Activated T-cell treated with anti-CD3 and anti-CD28 coated beads for 48 hours (primary cell): ENCODE data around the gene REPIN1.

ENCODE experiments used
- DNase-seq: peaks from one replicate; pipeline ENCODE4 v3.0.0-alpha.2; 2020; ENCODE audit warnings: low read depth

Gene REPIN1

GRCh38 chr7:150337179-150337578, 31.4 kb upstream of the REPIN1 start:
- DNase-seq: no peak

- DNase-seq: no peak
These were observed 31.0 kb upstream of the REPIN1 start for GRCh38 chr7:150337659-150338081.

GRCh38 chr7:150338166-150338829, 30.3 kb upstream of the REPIN1 start:
- DNase-seq: no peak

DNA sequence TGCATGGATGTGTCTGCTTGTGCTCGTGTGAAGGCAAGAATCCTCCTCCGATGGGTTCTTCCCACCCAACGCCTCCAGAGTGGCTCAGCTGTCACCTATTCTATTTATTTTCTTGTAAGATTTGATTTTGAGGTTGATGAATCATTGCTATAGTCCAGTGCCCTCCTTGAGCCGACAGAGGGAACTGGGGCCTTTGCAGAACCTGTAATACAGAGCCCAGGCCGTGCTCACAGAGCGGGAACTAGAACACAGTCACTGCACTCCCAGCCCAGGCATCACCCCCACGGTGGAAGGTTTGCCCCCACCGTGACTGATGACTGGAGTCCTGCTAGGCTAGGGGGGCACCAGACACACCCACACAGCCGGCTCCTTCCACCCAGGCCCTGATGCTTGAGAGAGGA, 29.2 kb upstream of the REPIN1 start:
- DNase-seq: no peak

DNA sequence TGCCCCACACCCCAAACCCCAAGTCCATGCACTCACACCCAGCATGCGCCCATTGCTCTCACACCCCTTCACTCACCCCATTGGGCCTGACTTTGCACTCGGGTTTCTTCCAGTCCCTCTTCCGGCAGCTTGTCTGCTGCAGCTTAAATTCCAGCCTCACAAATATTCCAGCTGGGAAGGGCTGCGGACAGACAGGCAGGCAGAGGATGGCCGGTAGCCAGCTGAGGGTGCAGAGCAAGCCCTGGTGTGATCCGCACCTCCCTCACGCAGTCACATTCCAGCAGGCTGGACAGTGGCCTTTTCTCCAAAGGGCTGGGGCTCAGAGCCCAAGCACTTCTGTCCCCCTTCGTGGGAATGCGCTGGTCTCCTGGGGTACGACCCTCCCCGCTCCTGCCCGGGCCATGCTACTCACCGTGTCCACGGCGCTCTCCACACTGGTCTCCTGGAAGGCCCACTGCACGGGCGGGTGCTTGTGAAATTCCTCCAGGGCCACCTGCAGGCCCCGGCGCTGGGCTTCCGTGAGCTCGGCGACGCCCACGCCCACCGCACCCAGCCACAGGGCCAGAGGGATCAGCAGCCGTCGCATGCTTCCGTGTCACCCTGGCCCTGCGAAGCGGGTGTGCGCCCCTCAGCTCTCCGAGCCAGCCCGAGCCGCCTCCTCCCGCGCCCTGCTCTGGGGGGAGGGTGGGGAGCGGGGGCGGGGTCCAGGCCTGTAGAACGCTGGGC, 28.4 kb upstream of the REPIN1 start:
- DNase-seq: no peak

DNA sequence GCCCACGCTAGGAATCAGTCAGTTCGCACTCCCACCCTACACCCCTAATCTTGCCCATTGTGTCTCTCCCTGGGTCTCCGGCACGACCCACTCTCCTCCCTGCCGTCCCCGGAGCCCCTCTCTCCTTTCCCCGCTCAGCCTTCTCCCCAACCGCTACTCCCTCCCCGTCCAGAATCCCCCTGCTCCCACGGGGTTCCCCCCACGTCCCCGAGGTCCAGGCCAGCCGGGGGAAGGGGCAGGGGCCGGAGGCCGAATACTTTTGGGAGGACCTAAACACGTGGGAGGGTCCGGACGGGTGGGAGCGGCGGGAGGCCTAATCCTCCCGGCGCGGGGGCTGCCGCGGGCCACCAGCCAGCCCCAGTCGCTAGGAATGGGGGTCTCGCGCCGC, 27.8 kb upstream of the REPIN1 start:
- no peak for DNase-seq

GRCh38 chr7:150341263-150342120, 27.1 kb upstream of the REPIN1 start, which contains the start of gene RARRES2:
Gene RARRES2 (minus strand): TSS chr7:150341629. CDS start chr7:150340609, 1,020 bp downstream.
- DNase-seq: no peak

- no peak for DNase-seq
These were observed 26.6 kb upstream of the REPIN1 start for GRCh38 chr7:150342121-150342408.

- DNase-seq: no peak
These were observed 25.4 kb upstream of the REPIN1 start for GRCh38 chr7:150343225-150343624.

GRCh38 chr7:150344299-150344698, 24.3 kb upstream of the REPIN1 start:
- no peak for DNase-seq

DNA sequence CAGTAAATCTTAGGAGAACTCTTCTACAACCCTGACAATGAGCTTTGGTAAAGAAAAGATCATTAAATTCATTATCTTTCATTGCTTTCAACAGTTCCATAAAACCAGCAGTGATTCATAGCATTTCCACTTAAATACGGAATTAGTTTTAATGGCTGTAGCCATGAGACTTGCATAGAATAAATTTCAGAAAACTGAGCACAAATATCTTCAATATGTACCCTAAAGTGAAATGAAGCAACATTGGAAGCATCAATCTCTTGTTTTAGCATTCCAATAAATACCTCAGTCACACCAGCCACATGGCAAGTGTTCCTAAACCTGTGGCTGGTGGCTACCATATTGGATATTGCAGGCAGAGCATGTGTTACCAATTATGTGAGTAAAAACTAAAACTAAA, 23.6 kb upstream of the REPIN1 start:
- no peak for DNase-seq

- no peak for DNase-seq
These were observed 21.7 kb upstream of the REPIN1 start for GRCh38 chr7:150346922-150347321.

DNA sequence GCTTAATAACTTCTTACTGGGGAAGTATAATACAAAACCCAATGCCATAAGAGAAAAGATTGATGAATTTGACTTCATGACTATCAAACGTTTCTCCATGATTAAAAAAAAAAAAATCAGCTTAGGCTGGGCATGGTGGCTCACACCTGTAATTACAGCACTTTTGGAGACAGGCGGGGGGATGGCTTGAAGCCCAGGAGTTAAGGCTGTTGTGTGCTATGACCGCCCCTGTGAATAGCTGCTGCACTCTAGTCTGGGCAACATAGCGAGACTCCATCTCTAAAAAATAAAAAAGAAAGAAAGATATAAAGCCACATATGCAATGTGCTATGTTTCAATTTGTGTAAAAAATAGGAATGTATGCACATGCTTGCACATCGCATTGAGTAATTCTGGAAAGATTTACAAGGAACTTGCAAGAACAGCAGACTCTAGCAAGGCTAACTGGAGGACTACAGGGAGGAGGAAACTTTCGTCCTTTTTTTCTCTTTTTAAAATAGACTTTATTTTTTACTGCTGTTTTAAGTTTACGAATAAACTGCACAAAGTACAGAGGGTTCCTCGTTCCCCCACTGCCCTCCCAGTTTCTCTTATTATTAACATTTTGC, 16.9 kb upstream of the REPIN1 start:
- no peak for DNase-seq

- DNase-seq: no peak
These were observed 13.0 kb upstream of the REPIN1 start for GRCh38 chr7:150355666-150356059.

DNA sequence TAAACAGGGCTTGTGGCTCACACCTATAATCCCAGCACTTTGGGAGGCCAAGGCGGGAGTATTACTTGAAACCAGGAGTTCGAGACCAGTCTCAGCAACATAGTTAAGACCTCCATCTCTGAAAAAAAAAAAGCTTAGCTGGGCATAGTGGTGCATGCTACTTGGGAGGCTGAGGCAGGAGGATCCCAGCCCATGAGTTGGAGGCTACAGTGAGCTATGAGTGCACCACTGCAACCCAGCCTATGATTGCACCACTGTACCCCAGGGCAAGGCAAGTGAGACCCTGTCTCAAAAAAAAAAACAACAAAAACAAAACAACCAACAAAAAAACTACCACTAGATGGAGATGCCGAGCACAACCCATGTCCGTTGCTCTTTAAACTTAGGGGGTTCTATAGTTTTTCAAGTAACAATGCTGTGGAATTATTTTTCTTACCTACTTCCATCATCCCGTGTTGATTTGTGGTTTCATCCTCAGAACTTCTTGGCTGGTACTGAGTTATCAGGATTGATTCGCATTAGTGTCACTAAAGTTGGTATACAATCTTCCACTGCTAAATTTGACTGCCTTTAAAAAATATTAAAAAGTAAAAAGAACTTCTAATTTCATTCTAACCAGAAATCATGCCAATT, 12.2 kb upstream of the REPIN1 start:
- no peak for DNase-seq

DNA sequence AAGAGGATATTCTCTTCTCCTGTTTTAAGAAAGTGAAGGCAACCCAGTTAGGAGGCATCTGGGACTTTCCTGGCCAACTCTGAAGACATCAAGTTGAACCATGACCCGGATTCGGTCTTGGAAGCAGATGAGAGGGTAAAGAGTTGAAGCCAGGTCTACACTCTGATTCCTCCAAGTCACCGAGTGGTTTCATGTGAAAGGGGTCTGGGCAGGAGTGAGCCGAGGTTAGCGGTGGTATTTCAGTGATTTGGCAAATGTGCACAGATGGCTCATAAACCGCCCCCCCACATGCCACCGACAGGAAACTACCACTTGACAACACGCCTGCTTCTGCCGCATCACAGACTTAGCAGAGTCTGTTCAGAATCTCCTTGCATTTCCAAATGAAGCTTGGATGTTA, 11.4 kb upstream of the REPIN1 start:
- peak; percentile 52 for DNase-seq

GRCh38 chr7:150357771-150358427, 10.7 kb upstream of the REPIN1 start:
- no peak for DNase-seq

DNA sequence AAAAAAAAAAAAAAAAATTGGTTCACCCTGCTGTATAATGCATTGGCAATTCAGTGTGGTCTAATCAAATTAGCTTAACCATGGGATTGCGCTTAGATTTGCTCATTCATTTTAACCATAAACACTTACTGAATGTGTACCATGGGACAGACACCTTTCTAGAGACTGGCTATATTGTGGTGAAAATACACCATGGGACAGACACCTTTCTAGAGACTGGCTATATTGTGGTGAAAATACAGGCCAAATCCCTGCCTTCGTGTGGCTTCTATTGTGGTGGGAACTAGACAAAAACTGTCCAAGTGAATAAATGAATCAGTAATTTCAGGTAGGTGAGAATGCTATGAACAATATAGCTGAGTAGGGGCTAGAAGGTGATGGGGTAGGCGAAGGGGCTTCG, 10.2 kb upstream of the REPIN1 start:
- DNase-seq: no peak

DNA sequence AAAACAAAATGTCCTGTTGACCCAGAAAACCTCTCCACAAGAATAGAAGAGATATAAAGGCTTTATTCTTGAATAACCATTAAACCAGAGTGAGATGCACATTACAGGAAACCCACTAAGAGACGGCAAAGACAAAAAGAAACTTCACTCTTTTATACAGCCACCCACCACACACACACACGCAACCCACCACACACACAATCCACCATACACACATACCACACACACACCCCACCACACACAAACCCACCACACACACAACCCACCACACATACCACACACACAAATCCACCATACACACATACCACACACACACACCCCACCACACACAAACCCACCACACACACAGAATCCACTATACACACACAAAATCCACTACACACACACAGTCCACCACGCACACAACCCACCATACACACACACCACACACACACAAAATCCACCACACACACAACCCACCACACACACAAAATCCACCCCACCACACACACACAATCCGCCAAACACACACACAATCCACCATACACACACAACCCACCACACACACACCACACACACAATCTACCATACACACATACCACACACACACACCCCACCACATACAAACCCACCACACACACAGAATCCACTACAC, 9.5 kb upstream of the REPIN1 start:
- no peak for DNase-seq

GRCh38 chr7:150359622-150360362, 8.8 kb upstream of the REPIN1 start:
- no peak for DNase-seq
